ENCODE results near the gene ARRDC1.

ARRDC1 gene

GRCh38 chr9:137586854-137587253, 18.6 kb upstream of the ARRDC1 start:
- Histone ChIP-seq H4K20me1 (ENCODE audit: control insufficient read depth, insufficient read depth, low read depth, low read length) (peaks cover 8% of the 10 kb centered on the region; the same call in 1 of the 2 replicates), H3K4me1 (ENCODE audit: control insufficient read depth, low read length) (peaks cover 21% of the 10 kb centered on the region), H3K27ac (ENCODE audit: low read depth, low read length) (no peak overlapping the region), H3K79me2 (ENCODE audit: control insufficient read depth, low read length) (peaks cover 63% of the 10 kb centered on the region), H3K36me3 (ENCODE audit: control insufficient read depth, low read length) (peaks cover 79% of the 10 kb centered on the region), H3K9me3 (ENCODE audit: control insufficient read depth, insufficient read depth, low read length) (no peaks in the 10 kb centered on the region), H3K4me2 (ENCODE audit: low read length) (no peak overlapping the region), H3K27me3 (ENCODE audit: control insufficient read depth, low read length) (no peaks in the 10 kb centered on the region), H3K9me2 (replicated peaks; ENCODE audit: control insufficient read depth, low read length) (no peaks in the 10 kb centered on the region), H3F3A (ENCODE audit: control insufficient read depth, insufficient read depth) (no peaks in the 10 kb centered on the region), H3K4me3 (ENCODE audit: low read length) (no peak overlapping the region)
- TF ChIP-seq, protein P1, sequence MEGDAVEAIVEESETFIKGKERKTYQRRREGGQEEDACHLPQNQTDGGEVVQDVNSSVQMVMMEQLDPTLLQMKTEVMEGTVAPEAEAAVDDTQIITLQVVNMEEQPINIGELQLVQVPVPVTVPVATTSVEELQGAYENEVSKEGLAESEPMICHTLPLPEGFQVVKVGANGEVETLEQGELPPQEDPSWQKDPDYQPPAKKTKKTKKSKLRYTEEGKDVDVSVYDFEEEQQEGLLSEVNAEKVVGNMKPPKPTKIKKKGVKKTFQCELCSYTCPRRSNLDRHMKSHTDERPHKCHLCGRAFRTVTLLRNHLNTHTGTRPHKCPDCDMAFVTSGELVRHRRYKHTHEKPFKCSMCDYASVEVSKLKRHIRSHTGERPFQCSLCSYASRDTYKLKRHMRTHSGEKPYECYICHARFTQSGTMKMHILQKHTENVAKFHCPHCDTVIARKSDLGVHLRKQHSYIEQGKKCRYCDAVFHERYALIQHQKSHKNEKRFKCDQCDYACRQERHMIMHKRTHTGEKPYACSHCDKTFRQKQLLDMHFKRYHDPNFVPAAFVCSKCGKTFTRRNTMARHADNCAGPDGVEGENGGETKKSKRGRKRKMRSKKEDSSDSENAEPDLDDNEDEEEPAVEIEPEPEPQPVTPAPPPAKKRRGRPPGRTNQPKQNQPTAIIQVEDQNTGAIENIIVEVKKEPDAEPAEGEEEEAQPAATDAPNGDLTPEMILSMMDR (IDR thresholded peaks at IDR 0.05; ENCODE audit: low read depth, low read length, poor library complexity, severe bottlenecking) = no peak
- no peak for TF ChIP-seq EZH2phosphoT487 (IDR thresholded peaks at IDR 0.05; ENCODE audit: borderline replicate concordance, low read length)

DNA sequence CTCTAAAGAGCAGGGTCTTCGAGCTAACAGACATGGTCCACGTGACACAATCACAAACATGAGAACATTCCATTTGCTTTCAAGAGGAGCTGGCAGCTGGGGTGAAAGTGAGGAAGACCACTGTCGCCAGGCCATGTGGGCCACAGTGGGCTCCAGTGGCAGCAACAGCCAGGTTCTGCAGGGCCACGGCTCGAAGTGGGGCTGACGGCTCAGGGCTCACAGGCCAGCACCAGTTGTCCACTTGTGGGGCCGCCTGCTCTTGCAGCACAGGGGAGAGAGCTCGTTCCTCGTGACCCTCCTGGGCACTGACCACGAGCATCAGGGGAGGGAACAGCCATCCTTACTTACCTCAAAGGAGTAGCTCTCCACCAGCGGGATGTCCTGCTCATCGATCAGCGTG, 17.2 kb upstream of the ARRDC1 start:
- peak overlapping the region; percentile 94; the same call in 1 of the 2 replicates for H3K4me2 ChIP-seq (ENCODE audit: low read length)

DNA sequence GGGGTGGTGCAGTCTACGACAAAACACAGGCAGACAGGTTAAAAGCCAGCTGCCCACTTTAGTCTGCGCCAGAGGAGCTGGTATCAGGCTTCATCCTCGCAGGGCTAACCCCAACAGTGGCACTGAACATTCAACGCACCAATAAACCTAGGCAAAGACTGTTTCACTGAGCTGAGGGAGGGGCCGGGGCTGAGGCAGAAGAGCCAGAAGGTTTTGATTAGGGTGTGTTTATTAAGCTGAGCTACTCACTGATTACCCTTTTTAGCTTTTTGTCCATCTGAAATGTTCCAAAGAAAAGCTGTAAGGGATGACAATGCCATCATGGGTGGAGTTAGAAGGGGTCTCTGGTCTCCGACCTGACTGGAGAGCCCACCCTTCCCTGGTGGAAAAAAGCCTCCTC, 16.6 kb upstream of the ARRDC1 start:
- TF ChIP-seq, protein P1 (IDR thresholded peaks at IDR 0.05; ENCODE audit: low read depth, low read length, poor library complexity, severe bottlenecking) = no peak
- Histone ChIP-seq H3K27me3 (ENCODE audit: control insufficient read depth, low read length) (no peaks in the 10 kb centered on the region), H4K20me1 (ENCODE audit: control insufficient read depth, insufficient read depth, low read depth, low read length) (peaks cover 8% of the 10 kb centered on the region; the same call in 1 of the 2 replicates), H3K79me2 (ENCODE audit: control insufficient read depth, low read length) (peaks cover 55% of the 10 kb centered on the region), H3K27ac (ENCODE audit: low read depth, low read length) (no peak overlapping the region), H3F3A (ENCODE audit: control insufficient read depth, insufficient read depth) (no peaks in the 10 kb centered on the region), H3K4me3 (ENCODE audit: low read length) (peak overlapping the region; percentile 90), H3K9me3 (ENCODE audit: control insufficient read depth, insufficient read depth, low read length) (no peaks in the 10 kb centered on the region), H3K4me2 (ENCODE audit: low read length) (peak overlapping the region; percentile 94), H3K9me2 (replicated peaks; ENCODE audit: control insufficient read depth, low read length) (no peaks in the 10 kb centered on the region), H3K36me3 (ENCODE audit: control insufficient read depth, low read length) (peaks cover 59% of the 10 kb centered on the region), H3K4me1 (ENCODE audit: control insufficient read depth, low read length) (peaks cover 21% of the 10 kb centered on the region)

More for the DNA sequence above, 17.2 kb upstream of the ARRDC1 start:
- Histone ChIP-seq H3K79me2 (ENCODE audit: control insufficient read depth, low read length) (peaks cover 59% of the 10 kb centered on the region), H3K27ac (ENCODE audit: low read depth, low read length) (no peak overlapping the region), H3F3A (ENCODE audit: control insufficient read depth, insufficient read depth) (no peaks in the 10 kb centered on the region), H3K9me3 (ENCODE audit: control insufficient read depth, insufficient read depth, low read length) (no peaks in the 10 kb centered on the region), H4K20me1 (ENCODE audit: control insufficient read depth, insufficient read depth, low read depth, low read length) (peaks cover 8% of the 10 kb centered on the region; the same call in 1 of the 2 replicates), H3K4me3 (ENCODE audit: low read length) (peak overlapping the region; percentile 90; the same call in 1 of the 2 replicates), H3K36me3 (ENCODE audit: control insufficient read depth, low read length) (peaks cover 65% of the 10 kb centered on the region), H3K4me1 (ENCODE audit: control insufficient read depth, low read length) (peaks cover 21% of the 10 kb centered on the region), H3K9me2 (replicated peaks; ENCODE audit: control insufficient read depth, low read length) (no peaks in the 10 kb centered on the region), H3K27me3 (ENCODE audit: control insufficient read depth, low read length) (no peaks in the 10 kb centered on the region)
- TF ChIP-seq EZH2phosphoT487 (IDR thresholded peaks at IDR 0.05; ENCODE audit: borderline replicate concordance, low read length) = no peak
- TF ChIP-seq, protein P1 (IDR thresholded peaks at IDR 0.05; ENCODE audit: low read depth, low read length, poor library complexity, severe bottlenecking) = no peak

All from DOHH2 (cell line).